GM23338 (cell line): ENCODE measurements around the gene CCNYL1. TPM values are rescaled to one million over a fixed set of nuclear protein-coding genes. Genes with fewer than 3 reads are reported as not detected.

Experiments
- ATAC-seq: fragments of 200-7000 bp; cut with Tn5 transposase; 3 replicates; pipeline ENCODE4 v1.9.1; 2020
- DNase-seq: peaks from one replicate; pipeline ENCODE4 v3.0.0-alpha.2; 2015; ENCODE audit warnings: low spot score
- H2AFZ ChIP-seq: fragments of 200-600 bp; sonication (generic); 2 replicates; pipeline ENCODE4 v1.8.0; 2016; ENCODE audit warnings: antibody characterized with exemption, mild to moderate bottlenecking, moderate library complexity
- H3F3A ChIP-seq: fragments of 200-600 bp; sonication (generic); replicated peaks from 2 replicates; pipeline ENCODE4 v1.8.0; 2017; ENCODE audit warnings: antibody characterized with exemption, mixed run types, low read depth
- H3K27ac ChIP-seq: fragments of 200-600 bp; sonication (generic); 2 replicates; pipeline ENCODE4 v1.6.1; 2016; ENCODE audit warnings: low read depth
- H3K27me3 ChIP-seq: fragments of 200-600 bp; sonication (generic); 2 replicates; pipeline ENCODE4 v1.8.0; 2016; ENCODE audit warnings: mild to moderate bottlenecking, mixed run types, moderate library complexity; ENCODE audit not compliant: insufficient read depth
- H3K36me3 ChIP-seq: fragments of 200-600 bp; sonication (generic); 2 replicates; pipeline ENCODE4 v1.8.0; 2016; ENCODE audit warnings: mild to moderate bottlenecking; ENCODE audit not compliant: insufficient read depth
- H3K4me1 ChIP-seq: fragments of 200-600 bp; sonication (generic); 2 replicates; pipeline ENCODE4 v1.8.0; 2016; ENCODE audit warnings: mild to moderate bottlenecking, moderate library complexity; ENCODE audit not compliant: insufficient read depth
- H3K4me2 ChIP-seq: fragments of 200-600 bp; sonication (generic); 2 replicates; pipeline ENCODE4 v1.7.1; 2017; ENCODE audit warnings: mixed run types
- H3K4me3 ChIP-seq: fragments of 200-600 bp; sonication (generic); 2 replicates; pipeline ENCODE4 v1.6.1; 2016; ENCODE audit warnings: mixed run types
- H3K79me2 ChIP-seq: fragments of 200-600 bp; sonication (generic); replicated peaks from 2 replicates; pipeline ENCODE4 v1.8.0; 2017; ENCODE audit warnings: mild to moderate bottlenecking; ENCODE audit not compliant: insufficient read depth
- H3K9me2 ChIP-seq: fragments of 200-600 bp; sonication (generic); 2 replicates; pipeline ENCODE4 v1.8.0; 2017; ENCODE audit not compliant: insufficient read depth
- H4K20me1 ChIP-seq: fragments of 200-600 bp; sonication (generic); replicated peaks from 2 replicates; pipeline ENCODE4 v1.8.0; 2017; ENCODE audit warnings: mild to moderate bottlenecking; ENCODE audit not compliant: insufficient read depth
- H3K27ac Mint-ChIP-seq: 2 replicates; pipeline ENCODE4 v1.8.0; 2020; ENCODE audit warnings: inconsistent platforms, mild to moderate bottlenecking, moderate library complexity, mixed read lengths
- H3K27me3 Mint-ChIP-seq: 3 replicates; pipeline ENCODE4 v1.8.0; 2022; ENCODE audit warnings: low read depth, mild to moderate bottlenecking, moderate library complexity, mixed read lengths, inconsistent platforms; ENCODE audit not compliant: insufficient read depth, poor library complexity
- H3K36me3 Mint-ChIP-seq: 3 replicates; pipeline ENCODE4 v1.8.0; 2021; ENCODE audit warnings: low read depth, mild to moderate bottlenecking, inconsistent platforms, moderate library complexity, mixed read lengths
- H3K4me1 Mint-ChIP-seq: 3 replicates; pipeline ENCODE4 v1.8.0; 2020; ENCODE audit warnings: mild to moderate bottlenecking, inconsistent platforms, mixed read lengths
- H3K4me3 Mint-ChIP-seq: 3 replicates; pipeline ENCODE4 v1.8.0; 2021; ENCODE audit warnings: moderate library complexity, mild to moderate bottlenecking, inconsistent platforms, mixed read lengths
- H3K9me3 Mint-ChIP-seq: 3 replicates; pipeline ENCODE4 v1.8.0; 2020; ENCODE audit warnings: moderate library complexity, mild to moderate bottlenecking, inconsistent platforms, mixed read lengths
- CREB1 ChIP-seq: fragments of 250-450 bp; sonication (Bioruptor Pico); IDR thresholded peaks from 2 replicates; pipeline ENCODE4 v1.5.0; 2020; ENCODE audit warnings: low read depth, mild to moderate bottlenecking, moderate library complexity
- EZH2 ChIP-seq: fragments of 200-600 bp; sonication (generic); IDR thresholded peaks from one replicate; pipeline ENCODE4 v1.8.0; 2017; ENCODE audit warnings: antibody characterized with exemption, mild to moderate bottlenecking, low read depth; ENCODE audit not compliant: unreplicated experiment
- EZH2phosphoT487 ChIP-seq: fragments of 200-600 bp; sonication (generic); IDR thresholded peaks from one replicate; pipeline ENCODE4 v1.8.1; 2018; ENCODE audit warnings: antibody characterized with exemption; ENCODE audit not compliant: unreplicated experiment
- NANOG ChIP-seq: IDR thresholded peaks from 2 replicates; pipeline ENCODE4 v1.6.1; 2016; ENCODE audit warnings: antibody characterized with exemption, borderline replicate concordance
- POLR2AphosphoS5 ChIP-seq: IDR thresholded peaks from 2 replicates; pipeline ENCODE4 v1.6.1; 2016; ENCODE audit warnings: antibody characterized with exemption, low read depth
- STAT1 ChIP-seq: IDR thresholded peaks from one replicate; pipeline ENCODE4 v1.6.1; 2016; ENCODE audit warnings: antibody characterized with exemption; ENCODE audit not compliant: unreplicated experiment
- ZNF114 ChIP-seq: fragments of 250-450 bp; sonication (Bioruptor Pico); IDR thresholded peaks from 2 replicates; pipeline ENCODE4 v1.5.0; 2020; ENCODE audit warnings: mild to moderate bottlenecking, moderate library complexity
- ZNF331 ChIP-seq: fragments of 250-450 bp; sonication (Bioruptor Pico); IDR thresholded peaks from 2 replicates; pipeline ENCODE4 v1.5.0; 2020; ENCODE audit warnings: low read depth, mild to moderate bottlenecking, moderate library complexity
- polyA plus RNA-seq: library from polyadenylated mRNA; unstranded; fragments of >200 nt; fragmentation: Nextera tagmentation; extraction: Ambion mirVana; gene quantifications from 2 replicates; pipeline ENCODE4 v1.2.1, GENCODE V29; 2016
- total RNA-seq: library from RNA; depleted of rRNA; stranded (reverse); fragments of >200 nt; shearing (Covaris generic); gene quantifications from 2 replicates; pipeline ENCODE4 v1.2.3, GENCODE V29; 2014
- TF ChIP-seq, protein P1 (sequence below): IDR thresholded peaks from 2 replicates; pipeline ENCODE4 v1.6.1; 2016; ENCODE audit warnings: antibody characterized with exemption
- TF ChIP-seq, protein P2 (sequence below): IDR thresholded peaks from one replicate; pipeline ENCODE4 v1.6.1; 2018; ENCODE audit warnings: antibody characterized with exemption; ENCODE audit not compliant: unreplicated experiment
- TF ChIP-seq, protein P3 (sequence below), 2 experiments: fragments of 200-600 bp in 1 of 2; sonication (generic) in 1 of 2; conservative IDR thresholded peaks; 2 replicates each; pipeline versions ENCODE4 v1.5.1 to v1.6.1; 2016 to 2017; ENCODE audit warnings: antibody characterized with exemption in 2 of 2, low read depth in 2 of 2, mild to moderate bottlenecking in 2 of 2, moderate library complexity in 1 of 2

The CCNYL1 gene
- total and polyA plus RNA-seq, 2 experiments from 2014 or later, result 19.6 to 32.1 TPM

DNA sequence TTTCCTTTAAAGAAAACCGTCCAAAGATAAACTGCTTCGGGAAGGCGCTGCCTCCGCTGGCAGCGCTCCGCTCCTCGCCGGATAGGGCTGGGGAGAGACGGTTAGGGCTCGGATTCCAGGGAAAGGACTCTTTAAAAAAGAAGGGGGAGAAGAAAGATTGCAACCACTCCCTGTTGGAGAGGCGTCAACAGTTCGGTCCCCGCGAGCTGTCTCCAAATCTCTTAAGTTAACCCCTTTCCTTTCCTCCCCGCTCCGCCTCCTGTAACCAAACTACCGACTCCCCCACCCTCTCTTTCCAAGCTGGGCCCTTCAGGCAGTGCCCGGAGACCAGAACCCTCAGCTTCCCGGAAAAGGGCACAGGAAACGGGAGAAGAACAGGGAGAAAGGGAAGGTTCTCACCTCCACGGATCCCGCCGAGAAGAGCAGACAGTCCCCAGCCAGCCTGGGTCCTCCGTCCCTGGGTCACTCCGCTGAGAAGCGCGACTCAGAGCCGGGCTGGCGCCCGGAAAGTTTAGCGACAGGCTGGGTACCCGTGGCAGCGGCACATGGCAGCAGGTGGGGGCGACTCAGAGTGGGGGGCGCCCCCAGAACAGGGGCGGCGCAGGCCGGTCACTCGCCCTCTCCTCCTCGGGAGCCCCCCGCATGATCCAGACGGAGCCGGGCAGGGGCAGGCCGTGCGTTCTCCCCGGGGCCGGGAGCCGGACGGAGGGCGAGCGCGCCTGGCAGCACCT, 57.6 kb downstream of the CCNYL1 start:
- peaks cover 29% of the 10 kb centered on the region for H3K27me3 Mint-ChIP-seq
- no peak for TF ChIP-seq CREB1 (CRISPR knock-in tag)
- TF ChIP-seq ZNF331, result no peak
- no peak for TF ChIP-seq STAT1
- H3K36me3 Mint-ChIP-seq, result peaks cover 33% of the 10 kb centered on the region
- Histone ChIP-seq H3F3A (peaks cover 25% of the 10 kb centered on the region), H3K9me2 (no peaks in the 10 kb centered on the region), H3K4me3 (peak overlapping the region; percentile 89), H4K20me1 (peaks cover 16% of the 10 kb centered on the region), H2AFZ (no peak overlapping the region), H3K4me2 (peak overlapping the region; percentile 94), H3K27ac (0 out of 2 replicates have a peak overlapping the region, but pooled peaks have one; percentile 57), H3K4me1 (peaks cover 35% of the 10 kb centered on the region), H3K27me3 (peaks cover 6% of the 10 kb centered on the region), H3K36me3 (0 out of 2 replicates have a peak, but pooled peaks cover 2% of the 10 kb centered on the region), H3K79me2 (peaks cover 53% of the 10 kb centered on the region)
- H3K27ac Mint-ChIP-seq, result no peak overlapping the region
- ATAC-seq (no peak), DNase-seq (no peak)
- H3K4me3 Mint-ChIP-seq, result peak overlapping the region; percentile 93
- peaks cover 2% of the 10 kb centered on the region for H3K9me3 Mint-ChIP-seq
- peaks cover 57% of the 10 kb centered on the region for H3K4me1 Mint-ChIP-seq

DNA sequence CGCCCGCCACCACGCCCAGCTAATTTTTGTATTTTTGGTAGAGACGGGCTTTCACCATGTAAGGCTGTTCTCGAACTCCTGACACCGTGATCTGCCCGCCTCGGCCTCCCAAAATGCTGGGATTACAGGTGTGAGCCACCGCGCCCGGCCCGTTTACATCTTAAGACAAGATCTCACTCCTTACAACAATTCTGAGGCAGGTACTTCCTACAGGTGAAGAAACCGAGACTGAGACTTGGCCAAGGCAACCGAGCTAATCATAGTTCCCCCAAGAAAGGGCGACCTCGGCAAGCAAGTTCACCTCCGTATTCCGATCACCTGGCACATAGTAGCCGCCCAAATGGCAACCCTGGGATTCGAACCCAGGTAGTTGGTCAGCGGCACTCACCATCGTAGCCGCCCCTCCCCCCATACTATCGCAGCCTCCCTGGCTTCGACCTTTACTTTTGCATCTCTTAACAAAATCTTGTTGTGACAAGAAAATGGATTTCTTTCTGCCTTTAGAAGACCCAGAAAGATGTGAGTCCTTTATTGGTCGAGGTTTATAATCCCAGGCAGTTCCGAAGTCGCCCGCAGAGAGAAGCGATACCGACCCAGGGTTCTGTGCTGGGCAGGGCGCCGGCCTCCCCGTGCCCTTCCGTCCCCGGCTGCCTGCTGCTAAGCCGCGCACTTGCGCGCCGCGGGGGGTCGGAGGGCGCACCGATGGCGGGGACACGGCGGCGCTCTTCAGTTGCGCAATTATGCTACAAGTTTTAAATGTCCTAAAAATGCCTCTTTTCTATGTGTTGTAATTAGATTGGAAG, 59.4 kb downstream of the CCNYL1 start:
- H3K9me2 ChIP-seq, result no peaks in the 10 kb centered on the region
- H3K27me3 ChIP-seq, result peaks cover 6% of the 10 kb centered on the region
- H3K9me3 Mint-ChIP-seq, result peaks cover 2% of the 10 kb centered on the region
- no peak; the same call in 2 of the 3 replicates for ATAC-seq
- H3K36me3 Mint-ChIP-seq, result peaks cover 21% of the 10 kb centered on the region
- H3K79me2 ChIP-seq, result peaks cover 36% of the 10 kb centered on the region
- DNase-seq, result peak; percentile 65
- peak overlapping the region; percentile 5; the same call in 1 of the 2 replicates for H2AFZ ChIP-seq
- peak overlapping the region; percentile 86 for H3K4me2 ChIP-seq
- no peaks in the 10 kb centered on the region for H3K36me3 ChIP-seq
- peaks cover 45% of the 10 kb centered on the region for H3K4me1 Mint-ChIP-seq
- peak overlapping the region; percentile 89 for H3K4me3 ChIP-seq
- peak overlapping the region; percentile 95; the same call in 1 of the 2 replicates for H3K27ac ChIP-seq
- peaks cover 29% of the 10 kb centered on the region for H3K27me3 Mint-ChIP-seq
- H3F3A ChIP-seq, result peaks cover 25% of the 10 kb centered on the region
- no peak overlapping the region for H3K27ac Mint-ChIP-seq
- peaks cover 3% of the 10 kb centered on the region; the same call in 1 of the 2 replicates for H4K20me1 ChIP-seq
- peaks cover 22% of the 10 kb centered on the region for H3K4me1 ChIP-seq
- peak overlapping the region; percentile 84 for H3K4me3 Mint-ChIP-seq
- no peak for TF ChIP-seq CREB1 (CRISPR knock-in tag)
- TF ChIP-seq EZH2, result no peak
- TF ChIP-seq EZH2phosphoT487, result no peak
- TF ChIP-seq ZNF114 (CRISPR knock-in tag), result no peak
- TF ChIP-seq, protein P1, sequence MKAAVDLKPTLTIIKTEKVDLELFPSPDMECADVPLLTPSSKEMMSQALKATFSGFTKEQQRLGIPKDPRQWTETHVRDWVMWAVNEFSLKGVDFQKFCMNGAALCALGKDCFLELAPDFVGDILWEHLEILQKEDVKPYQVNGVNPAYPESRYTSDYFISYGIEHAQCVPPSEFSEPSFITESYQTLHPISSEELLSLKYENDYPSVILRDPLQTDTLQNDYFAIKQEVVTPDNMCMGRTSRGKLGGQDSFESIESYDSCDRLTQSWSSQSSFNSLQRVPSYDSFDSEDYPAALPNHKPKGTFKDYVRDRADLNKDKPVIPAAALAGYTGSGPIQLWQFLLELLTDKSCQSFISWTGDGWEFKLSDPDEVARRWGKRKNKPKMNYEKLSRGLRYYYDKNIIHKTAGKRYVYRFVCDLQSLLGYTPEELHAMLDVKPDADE, result no peak
- no peak for TF ChIP-seq ZNF331
- TF ChIP-seq, protein P2, sequence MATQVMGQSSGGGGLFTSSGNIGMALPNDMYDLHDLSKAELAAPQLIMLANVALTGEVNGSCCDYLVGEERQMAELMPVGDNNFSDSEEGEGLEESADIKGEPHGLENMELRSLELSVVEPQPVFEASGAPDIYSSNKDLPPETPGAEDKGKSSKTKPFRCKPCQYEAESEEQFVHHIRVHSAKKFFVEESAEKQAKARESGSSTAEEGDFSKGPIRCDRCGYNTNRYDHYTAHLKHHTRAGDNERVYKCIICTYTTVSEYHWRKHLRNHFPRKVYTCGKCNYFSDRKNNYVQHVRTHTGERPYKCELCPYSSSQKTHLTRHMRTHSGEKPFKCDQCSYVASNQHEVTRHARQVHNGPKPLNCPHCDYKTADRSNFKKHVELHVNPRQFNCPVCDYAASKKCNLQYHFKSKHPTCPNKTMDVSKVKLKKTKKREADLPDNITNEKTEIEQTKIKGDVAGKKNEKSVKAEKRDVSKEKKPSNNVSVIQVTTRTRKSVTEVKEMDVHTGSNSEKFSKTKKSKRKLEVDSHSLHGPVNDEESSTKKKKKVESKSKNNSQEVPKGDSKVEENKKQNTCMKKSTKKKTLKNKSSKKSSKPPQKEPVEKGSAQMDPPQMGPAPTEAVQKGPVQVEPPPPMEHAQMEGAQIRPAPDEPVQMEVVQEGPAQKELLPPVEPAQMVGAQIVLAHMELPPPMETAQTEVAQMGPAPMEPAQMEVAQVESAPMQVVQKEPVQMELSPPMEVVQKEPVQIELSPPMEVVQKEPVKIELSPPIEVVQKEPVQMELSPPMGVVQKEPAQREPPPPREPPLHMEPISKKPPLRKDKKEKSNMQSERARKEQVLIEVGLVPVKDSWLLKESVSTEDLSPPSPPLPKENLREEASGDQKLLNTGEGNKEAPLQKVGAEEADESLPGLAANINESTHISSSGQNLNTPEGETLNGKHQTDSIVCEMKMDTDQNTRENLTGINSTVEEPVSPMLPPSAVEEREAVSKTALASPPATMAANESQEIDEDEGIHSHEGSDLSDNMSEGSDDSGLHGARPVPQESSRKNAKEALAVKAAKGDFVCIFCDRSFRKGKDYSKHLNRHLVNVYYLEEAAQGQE, result no peak
- TF ChIP-seq NANOG, result no peak
- TF ChIP-seq, protein P3, sequence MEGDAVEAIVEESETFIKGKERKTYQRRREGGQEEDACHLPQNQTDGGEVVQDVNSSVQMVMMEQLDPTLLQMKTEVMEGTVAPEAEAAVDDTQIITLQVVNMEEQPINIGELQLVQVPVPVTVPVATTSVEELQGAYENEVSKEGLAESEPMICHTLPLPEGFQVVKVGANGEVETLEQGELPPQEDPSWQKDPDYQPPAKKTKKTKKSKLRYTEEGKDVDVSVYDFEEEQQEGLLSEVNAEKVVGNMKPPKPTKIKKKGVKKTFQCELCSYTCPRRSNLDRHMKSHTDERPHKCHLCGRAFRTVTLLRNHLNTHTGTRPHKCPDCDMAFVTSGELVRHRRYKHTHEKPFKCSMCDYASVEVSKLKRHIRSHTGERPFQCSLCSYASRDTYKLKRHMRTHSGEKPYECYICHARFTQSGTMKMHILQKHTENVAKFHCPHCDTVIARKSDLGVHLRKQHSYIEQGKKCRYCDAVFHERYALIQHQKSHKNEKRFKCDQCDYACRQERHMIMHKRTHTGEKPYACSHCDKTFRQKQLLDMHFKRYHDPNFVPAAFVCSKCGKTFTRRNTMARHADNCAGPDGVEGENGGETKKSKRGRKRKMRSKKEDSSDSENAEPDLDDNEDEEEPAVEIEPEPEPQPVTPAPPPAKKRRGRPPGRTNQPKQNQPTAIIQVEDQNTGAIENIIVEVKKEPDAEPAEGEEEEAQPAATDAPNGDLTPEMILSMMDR (conservative IDR thresholded peaks at IDR 0.05; ENCODE audit: low read depth in 2 of 2), result no peak
- no peak for TF ChIP-seq POLR2AphosphoS5
